ENCODE results near the gene TENM4.
"Not testable (repeated sequence)": the region's sequence is repeated elsewhere in the genome, so short reads cannot be mapped to it uniquely, and the experiment has no call there.

TENM4 gene

GRCh38 chr11:79198898-79199250, 242.0 kb downstream of the TENM4 start:
- DNase-seq, result no peak

DNA sequence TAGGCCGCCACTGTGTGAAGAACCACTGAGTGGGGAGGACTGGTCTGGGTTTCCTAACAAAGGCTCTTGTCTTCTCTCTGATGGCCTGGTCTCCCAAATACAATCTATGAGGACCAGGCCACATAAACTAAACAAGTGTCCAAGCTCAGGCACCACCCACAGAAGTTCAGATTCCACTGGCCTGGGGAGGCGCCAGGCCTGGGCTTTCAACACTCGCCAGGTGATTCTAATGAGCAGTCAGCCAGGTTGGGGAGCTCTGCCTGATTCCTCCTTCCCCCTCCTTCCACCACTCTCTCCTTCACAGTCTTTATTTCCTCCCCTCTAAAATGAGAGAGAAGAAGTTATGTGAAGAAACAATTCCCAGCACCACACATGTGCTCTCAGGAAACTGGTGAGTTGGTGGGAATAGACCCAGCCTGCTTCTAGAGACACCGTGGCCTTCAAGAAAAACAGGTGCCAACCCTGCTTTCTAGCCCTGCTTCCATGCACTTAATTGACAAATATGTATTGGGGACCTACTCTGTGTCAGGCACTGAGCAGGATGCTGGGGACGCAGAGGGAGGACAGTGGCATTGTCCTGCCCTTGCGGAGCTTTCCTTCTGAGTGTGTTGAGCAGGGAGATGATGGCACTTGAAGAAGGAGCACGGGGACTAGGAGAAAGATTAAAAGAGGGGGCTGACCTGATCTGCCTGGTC, 242.5 kb downstream of the TENM4 start:
- no peak for DNase-seq

GRCh38 chr11:79196950-79197349, 243.9 kb downstream of the TENM4 start:
- DNase-seq, result no peak

DNA sequence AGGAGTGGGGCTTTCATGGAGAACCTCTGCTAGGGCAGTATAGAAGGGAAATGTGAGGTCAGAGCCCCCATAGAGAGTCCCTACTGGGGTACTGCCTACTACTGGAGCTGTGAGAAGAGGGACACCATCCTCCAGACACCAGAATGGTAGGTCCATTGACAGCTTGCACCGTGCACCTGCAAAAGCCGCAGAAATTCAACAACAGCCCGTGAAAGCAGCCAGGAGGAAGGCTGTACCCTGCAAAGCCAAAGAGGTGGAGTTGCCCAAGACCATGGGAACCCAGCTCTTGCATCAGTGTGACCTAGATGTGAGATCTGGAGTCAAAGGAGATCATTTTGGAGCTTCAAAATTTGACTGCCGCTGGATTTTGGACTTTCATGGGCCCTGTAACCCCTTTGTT, 245.6 kb downstream of the TENM4 start:
- DNase-seq, result no peak

DNA sequence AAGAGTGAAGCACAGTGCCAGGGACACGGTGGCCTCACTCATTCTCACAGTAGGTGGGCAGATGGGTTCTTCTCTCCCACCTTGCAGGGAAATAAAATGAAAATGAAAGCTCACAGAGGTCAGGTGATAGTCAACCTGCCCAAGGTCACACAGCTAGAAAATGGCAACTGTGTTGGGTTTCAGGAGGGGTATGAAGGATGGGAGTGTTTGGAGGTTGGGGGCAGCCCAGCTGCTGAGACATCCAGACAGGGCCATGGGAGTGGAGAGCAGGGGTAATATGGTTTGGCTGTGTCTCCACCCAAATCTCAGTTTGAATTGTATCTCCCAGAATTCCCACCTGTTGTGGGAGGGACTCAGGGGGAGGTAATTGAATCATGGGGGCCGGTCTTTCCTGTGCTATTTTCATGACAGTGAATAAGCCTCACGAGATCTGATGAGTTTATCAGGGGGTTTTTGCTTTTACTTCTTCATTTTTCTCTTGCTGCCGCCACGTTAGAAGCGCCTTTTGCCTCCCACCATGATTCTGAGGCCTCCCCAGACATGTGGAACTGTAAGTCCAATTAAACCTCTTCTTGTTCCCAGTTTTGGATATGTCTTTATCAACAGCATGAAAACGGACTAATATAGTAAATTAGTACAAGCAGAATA, 247.0 kb downstream of the TENM4 start:
- DNase-seq, result no peak

GRCh38 chr11:79192836-79193235, 248.0 kb downstream of the TENM4 start:
- no peak for DNase-seq

GRCh38 chr11:79191716-79192115, 249.1 kb downstream of the TENM4 start:
- DNase-seq, result not testable (repeated sequence)

GRCh38 chr11:79190553-79190952, 250.3 kb downstream of the TENM4 start:
- DNase-seq, result not testable (repeated sequence)

DNA sequence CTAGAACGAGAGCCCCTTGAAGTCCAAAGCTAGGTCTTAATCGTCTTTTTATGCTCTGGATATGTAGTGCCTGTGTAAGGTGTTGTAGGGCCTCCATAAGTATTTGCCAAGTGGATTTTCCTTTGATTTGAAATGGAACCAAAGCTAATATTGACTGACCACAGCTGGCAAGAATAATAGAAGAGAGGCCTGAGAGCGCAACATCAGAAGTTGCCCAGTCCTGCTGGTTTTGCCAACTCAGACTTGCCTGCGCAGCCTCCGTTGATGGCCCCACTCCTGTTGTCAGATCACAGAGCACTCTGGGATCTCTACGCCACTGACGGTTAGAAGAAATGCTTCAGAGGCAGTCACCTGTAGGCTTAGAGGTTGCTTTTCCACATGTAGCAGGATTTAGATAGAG, 251.2 kb downstream of the TENM4 start:
- DNase-seq, result no peak

- no peak for DNase-seq
Observed at GRCh38 chr11:79189055-79189454, 251.8 kb downstream of the TENM4 start.

- no peak for DNase-seq
Observed at GRCh38 chr11:79186669-79187068, 254.2 kb downstream of the TENM4 start.

DNA sequence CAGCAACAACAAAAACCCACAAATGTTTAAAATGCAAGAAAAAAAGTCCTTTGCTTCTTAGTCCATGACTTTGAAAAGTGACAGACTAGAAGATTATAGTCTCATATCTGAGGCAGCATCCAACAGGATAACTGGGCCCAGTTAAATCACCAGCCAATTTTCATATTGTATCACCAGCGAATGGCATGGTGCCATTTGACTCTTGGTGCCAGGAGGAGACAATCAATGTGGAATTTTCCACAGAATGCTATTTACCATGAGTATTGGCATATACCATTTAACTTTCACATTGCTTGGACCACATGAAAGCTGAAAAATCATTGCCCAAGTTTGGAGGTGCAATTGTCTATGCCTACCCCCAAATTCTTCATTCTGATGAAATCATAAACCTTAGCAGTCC, 255.5 kb downstream of the TENM4 start:
- no peak for DNase-seq

GRCh38 chr11:79184285-79184684, 256.5 kb downstream of the TENM4 start:
- DNase-seq, result no peak

DNA sequence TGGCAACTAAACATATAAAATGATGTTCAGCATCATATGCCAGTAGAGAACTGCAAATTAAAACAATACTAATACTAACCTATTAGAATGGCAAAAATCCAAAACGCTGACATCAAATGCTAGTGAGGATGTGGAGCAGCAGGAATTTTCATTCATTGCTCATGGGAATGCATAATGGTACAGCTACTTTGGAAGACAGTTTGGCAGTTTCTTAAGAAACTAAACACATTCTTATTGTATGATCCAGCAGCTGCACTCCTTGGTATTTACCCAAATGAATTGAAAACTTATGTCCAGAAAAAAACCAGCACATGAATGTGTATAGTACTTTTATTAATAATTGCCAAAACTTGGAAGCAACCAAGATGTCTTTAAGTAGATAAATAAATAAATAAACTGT, 258.0 kb downstream of the TENM4 start:
- DNase-seq, result no peak

DNA sequence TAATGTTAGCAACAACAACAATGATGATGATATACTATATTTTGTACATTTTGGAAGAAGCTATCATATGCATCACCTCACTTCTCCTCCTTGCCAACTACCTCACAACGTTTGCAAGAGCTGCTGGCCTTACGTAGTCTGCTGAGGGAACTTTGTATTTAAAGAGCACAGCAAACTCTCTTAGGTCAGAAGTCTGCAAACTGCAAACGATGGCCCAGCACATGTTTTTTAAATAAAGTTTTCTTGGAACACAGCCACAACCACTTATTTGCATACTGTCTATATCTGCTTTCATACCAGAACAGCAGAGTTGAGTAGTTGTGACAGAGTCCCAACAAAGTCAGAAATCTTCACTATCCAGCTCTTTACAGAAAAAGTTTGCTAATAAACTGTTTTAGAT, 261.7 kb downstream of the TENM4 start:
- DNase-seq, result no peak

DNA sequence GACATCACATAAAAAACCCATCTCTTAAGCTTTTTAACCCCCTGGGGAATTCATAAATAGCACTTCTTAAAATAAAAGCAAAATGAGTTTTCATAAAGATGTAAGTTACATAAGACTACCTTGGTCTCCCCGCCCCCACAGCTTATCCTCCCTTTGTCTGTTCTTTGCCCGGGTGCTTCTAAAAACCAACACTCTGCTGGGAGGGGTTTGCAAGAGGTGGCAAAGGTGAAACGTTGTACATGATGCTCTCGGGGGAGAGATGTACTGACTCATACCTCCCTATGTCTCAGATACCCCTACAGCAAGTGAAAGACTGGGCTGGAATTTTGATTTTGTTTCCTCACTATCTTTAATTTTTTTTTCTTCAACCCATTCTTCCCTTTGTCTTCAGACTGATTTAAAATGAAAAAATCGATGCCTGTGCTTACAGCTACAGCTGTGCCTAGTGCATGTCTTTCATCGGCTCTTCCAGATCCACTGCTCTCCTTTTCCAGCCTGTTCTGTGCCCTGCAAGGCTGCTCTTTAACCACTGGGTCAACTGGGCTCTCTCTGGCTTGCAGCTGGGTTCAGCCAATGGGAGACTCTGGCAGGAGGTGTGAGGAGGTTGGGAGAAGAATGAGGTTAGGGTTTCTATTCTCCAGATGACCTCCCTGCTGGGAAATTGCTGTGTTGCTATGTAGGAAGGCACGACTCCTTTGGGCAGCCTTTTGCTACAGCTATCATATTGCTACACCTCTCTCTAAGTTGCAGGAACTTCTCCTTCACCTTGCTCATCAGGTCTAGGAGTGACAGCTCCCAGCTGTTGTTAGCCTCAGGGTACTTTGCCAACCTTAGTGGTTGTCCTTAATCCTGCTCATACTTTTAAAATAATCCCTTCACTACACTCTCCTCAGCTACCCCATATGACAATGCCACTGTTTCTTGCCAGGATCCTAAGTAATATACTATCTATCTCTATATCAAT, 266.5 kb downstream of the TENM4 start:
- DNase-seq, result no peak

- no peak for DNase-seq
Observed at GRCh38 chr11:79173615-79174014, 267.2 kb downstream of the TENM4 start.

GRCh38 chr11:79170321-79170720, 270.5 kb downstream of the TENM4 start:
- DNase-seq, result no peak

GRCh38 chr11:79168530-79169110, 272.2 kb downstream of the TENM4 start:
- no peak for DNase-seq

- no peak for DNase-seq
Observed at GRCh38 chr11:79167510-79168188, 273.2 kb downstream of the TENM4 start.

- no peak for DNase-seq
Observed at GRCh38 chr11:79165908-79166307, 274.9 kb downstream of the TENM4 start.

- DNase-seq, result no peak
Observed at GRCh38 chr11:79160791-79161403, 279.9 kb downstream of the TENM4 start.

Data from bone marrow (tissue), 2 donors.